ENCODE results near the gene ADGRG4.

The ADGRG4 gene

GRCh38 chrX:136306182-136306581 is 5.4 kb downstream of the ADGRG4 start:
- no peak for DNase-seq

GRCh38 chrX:136307471-136307870 is 6.7 kb downstream of the ADGRG4 start:
- no peak for DNase-seq

DNA sequence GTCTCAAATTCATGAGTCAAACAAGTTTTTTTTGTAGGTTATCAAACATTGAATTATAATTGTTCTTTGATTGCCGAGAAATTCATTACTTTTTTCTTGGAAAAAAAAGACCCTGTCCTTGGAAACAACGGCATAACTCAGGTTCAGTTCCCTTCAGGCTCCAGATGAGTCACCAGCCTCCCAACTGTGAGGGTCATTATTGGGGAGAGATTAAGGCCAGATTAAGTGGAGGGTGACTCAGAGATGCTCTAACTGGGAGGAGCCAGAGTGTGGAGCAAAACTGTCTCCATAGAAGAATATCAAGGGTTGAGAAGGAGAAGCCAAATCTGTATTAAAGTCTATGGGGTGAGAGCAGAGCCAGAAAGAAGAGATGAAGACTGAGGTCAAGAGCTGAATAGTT is 9.6 kb downstream of the ADGRG4 start:
- DNase-seq, result peak; percentile 7

GRCh38 chrX:136318156-136318555 is 17.4 kb downstream of the ADGRG4 start:
- DNase-seq, result no peak

GRCh38 chrX:136318895-136319597 is 18.3 kb downstream of the ADGRG4 start:
- DNase-seq, result peak; percentile 8

DNA sequence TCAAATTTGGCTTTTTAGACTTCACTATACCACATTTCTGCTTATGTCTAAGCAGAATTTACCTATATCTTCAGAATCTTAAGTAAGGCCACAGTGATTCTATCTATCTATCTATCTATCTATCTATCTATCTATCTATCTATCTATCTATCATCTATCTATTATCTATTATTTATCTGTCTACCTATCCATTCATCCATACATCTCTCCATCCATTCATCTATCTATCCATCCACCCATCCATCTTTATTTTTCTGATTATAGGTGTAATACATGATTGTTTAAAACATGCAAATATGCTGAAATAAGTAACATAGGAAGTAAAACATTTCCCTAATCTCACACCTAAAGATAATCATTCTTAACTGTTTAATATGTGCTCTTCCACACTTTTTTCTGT is 18.8 kb downstream of the ADGRG4 start:
- no peak for DNase-seq

DNA sequence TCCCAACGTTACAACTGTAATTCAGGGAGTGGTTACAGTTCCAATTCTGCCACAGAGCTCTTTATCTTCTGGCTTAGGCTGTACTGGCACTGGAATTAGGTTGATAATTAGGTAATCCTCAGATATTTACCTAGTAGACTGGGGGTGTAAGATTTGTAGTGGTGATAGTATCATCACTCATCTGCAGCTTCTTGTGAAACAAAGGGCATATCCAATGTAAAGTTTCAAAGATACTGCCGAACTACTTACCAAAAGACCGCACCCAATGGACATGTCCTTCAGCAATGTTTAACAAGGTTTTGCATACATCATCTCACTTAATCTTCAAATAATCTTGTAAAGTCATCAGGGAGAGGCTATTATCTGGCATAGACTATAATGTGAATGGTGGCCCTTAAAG is 20.8 kb downstream of the ADGRG4 start:
- no peak for DNase-seq

DNA sequence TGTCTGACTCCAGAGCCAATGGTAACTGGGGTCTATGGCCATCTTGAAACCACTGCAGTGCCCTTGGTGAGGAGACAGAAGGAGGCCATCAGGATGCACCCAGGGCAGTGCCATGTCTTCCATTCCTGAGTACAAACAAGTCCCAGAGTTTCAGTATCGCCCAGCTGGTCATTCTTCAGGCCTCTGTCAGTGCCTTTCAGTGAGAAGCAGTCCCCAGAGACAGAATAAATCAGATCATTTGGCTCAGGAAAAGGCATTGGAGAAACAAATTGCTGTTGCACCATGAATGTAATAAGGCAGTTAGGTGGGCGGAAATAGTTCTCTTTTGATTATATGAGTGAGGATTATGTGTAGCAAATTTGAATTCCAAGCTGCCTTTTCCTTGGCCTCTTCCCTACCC is 21.3 kb downstream of the ADGRG4 start:
- DNase-seq, result no peak

GRCh38 chrX:136325377-136325776 is 24.6 kb downstream of the ADGRG4 start:
- DNase-seq, result no peak

DNA sequence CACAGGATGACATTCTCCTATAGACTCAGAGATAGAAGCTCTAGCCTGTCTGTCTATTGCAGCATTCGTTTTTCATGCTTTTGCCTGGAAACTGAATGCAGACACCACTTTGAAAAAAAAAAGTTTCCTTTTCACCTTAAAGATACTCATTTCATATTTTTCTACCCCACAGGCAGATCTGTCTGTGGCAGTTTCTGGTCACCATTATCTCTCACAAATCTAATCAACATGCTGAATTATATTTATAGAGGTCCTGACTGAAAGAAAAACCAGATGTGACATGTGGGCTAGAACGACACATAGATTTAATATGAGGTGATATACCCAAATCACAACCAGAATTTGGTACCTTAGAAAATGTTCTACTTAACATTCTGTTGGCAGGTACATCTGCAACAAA is 28.2 kb downstream of the ADGRG4 start:
- DNase-seq, result no peak

DNA sequence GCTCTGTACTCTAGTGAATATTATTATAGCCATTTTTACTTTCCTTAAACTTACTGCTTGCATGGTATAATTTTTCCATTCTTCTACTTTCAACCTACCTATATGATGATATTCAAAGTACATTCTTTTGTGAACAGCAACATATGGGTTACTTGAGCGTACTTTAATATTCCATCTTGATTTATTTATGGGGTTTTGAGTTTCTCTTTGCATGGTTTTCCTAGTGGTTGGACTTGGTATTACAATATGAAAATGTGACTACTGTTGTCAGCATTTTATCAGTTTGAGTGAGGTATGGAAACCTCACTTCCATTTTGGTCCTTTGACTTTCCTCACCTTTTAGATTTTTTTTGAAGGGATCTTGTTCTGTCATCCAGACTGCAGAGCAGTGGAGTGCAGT is 35.9 kb downstream of the ADGRG4 start:
- peak; percentile 24 for DNase-seq

DNA sequence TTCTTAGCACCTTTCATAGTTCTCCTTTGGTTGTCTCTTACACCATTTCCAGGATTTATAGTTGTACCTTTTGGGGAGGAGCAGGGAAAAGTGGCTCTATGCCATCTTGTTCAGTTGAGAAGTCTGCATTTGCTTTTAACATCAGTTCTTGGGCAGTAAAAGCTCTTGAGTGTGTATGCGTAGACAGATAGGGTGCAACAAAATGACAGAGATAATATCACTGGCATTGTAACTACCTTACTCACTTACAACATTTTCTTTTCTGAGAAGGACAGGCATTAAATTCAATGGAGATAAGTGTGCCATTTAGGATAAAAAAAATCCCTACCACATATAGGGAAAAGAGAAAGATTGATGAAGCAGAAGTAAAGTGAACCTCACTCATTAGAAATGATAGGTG is 38.9 kb downstream of the ADGRG4 start:
- DNase-seq, result no peak

DNA sequence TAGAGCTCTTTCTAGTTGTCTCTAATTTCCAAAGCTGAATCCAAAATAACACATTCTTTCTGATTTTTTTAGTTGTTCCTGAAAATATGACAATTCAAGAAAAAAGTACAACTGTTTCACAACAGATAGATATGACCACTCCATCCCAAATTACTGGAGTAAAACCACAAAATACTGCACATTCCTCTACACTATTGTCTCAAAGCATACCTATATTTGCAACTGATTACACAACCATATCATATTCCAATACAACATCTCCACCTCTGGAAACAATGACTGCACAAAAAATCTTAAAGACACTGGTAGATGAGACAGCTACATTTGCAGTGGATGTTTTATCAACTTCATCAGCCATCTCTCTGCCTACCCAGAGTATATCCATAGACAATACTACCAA is 43.6 kb downstream of the ADGRG4 start:
- DNase-seq, result no peak

DNA sequence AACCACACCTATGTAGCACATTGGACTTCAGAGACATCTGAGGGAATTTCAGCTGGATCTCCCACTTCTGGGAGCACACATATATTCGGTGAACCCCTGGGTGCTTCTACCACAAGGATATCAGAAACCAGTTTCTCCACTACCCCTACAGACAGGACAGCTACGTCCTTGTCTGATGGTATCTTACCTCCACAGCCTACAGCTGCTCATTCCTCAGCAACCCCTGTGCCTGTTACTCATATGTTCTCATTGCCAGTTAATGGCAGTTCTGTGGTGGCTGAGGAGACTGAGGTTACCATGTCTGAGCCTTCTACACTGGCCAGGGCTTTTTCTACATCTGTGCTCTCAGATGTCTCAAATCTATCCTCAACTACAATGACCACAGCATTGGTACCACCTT is 45.7 kb downstream of the ADGRG4 start:
- DNase-seq, result no peak

- DNase-seq, result no peak
These were observed 46.9 kb downstream of the ADGRG4 start for GRCh38 chrX:136347706-136348105.

DNA sequence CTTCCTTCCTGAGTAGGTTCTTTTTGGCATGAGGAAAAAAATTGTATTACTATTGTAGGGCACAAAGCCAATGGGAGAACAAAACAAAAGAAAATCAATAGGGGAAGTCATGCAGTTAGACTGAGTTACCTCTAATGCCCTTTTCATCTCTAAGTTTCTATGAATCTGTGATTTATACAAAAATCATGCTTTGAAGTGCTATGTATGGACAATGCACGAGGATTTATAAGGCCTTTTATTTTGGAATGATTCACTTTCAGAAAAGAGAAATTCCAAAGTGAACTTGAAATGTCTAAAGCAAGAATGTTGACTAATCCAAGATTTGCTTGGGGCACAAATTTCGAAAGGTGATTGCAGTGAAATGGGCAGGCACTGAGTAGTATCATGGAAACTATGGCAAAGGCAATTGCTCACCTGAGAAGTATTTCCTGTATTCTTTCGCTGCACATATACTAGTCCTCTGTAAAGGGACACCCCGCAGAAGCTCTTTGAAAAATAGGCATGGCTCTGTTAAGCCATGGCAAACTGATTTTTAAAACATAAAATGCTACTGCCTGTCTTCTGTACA is 52.8 kb downstream of the ADGRG4 start:
- no peak for DNase-seq

DNA sequence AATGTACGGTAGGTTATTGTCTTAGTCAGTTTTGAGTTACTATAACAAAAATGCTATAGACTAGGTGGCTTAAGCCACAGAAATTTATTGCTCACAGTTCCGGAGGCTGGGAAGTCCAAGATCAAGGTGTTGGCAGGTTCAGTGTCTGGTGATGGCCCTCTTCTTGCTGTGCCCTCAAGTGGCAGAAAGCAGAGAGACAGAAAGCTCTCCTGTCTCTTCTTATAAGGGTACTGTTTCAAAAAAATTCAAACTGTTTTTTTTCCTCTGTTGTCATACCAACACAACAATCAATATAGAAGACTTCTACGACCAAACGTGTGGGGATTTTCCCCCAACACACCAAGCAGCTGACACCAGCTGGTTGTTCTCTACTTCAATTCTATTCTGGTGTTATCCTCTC is 53.4 kb downstream of the ADGRG4 start:
- no peak for DNase-seq

DNA sequence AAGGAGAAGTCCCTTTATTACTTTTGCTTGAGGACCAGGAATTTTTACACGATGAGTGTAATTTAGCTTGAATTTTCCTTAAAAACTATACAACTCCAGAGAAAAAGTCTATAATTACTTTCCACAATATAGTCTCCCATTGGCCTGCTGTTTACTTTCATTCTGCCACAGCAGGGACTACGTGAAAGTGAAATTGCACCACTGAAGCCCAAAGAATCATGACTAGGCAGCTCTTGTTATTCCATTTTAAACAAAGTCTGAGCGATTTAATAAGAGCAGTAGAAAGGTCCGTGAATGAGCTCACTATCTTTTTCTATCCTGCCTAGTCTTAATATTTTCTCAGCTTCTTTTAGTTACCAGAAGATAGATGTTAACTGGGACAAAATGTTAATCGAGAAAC is 68.6 kb downstream of the ADGRG4 start:
- no peak for DNase-seq

GRCh38 chrX:136376713-136377112 is 76.0 kb downstream of the ADGRG4 start:
- no peak for DNase-seq

DNA sequence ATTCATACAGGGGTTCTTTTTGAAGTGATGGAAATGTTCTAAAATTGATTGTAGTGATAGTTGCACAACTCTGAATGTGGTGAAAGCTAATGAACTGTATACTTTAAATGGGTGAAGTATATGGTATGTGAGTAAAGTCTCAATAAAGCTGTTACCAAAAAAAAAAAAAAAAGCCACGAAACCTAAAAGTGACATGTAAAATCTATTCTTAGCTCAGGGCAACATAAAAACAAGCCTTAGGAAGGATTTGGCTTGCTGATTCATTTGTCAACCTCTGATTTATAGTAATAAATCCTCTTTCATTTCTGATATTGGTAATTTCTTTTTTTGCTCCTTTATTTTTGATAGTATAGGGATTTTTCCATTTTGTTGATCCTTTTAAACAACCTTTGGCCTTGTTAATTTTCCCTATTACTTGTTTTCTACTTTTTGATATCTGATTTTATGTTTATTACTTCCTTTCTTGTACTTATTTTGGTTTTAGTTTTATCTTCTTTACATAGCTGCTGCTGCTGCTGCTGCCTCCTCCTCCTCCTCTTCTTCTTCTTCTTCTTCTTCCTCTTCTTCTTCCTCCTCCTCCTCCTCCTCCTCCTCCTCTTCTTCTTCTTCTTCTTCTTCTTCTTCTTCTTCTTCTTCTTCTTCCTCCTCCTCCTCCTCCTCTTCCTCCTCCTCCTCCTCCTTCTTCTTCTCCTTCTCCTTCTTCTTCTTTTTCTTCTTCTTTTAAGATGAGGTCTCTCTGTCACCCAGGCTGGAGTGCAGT is 79.4 kb downstream of the ADGRG4 start:
- DNase-seq, result no peak

- DNase-seq, result peak; percentile 30
These were observed 85.4 kb downstream of the ADGRG4 start for GRCh38 chrX:136386173-136386572.

- DNase-seq, result peak; percentile 77
These were observed 86.1 kb downstream of the ADGRG4 start for GRCh38 chrX:136386826-136387225.

DNA sequence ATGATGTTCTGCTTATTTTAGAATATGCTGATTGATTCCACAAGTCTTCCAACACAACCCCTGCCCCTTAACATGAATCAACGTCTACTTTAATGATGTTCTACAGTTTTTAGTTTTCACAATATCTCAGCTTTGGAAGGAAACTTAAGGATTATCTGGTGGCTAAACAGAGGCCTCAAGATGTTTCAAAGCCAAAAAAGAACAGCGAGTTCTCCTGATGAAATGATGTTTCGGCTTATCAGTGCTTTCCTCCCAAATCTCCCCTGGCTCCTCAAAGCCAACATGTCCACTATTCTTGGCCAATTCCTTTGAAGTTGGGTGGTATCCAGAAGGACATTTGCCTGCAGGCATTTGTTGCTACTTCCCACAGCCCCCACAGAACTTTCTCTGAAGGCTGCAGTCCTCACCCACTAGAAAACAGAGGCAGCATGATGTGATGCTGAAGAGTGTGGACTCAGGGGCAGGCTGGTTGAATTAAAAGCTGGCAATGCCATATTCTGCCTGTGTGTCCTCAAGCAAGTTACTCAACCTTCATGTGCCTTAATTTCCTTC is 87.3 kb downstream of the ADGRG4 start:
- no peak for DNase-seq

DNA sequence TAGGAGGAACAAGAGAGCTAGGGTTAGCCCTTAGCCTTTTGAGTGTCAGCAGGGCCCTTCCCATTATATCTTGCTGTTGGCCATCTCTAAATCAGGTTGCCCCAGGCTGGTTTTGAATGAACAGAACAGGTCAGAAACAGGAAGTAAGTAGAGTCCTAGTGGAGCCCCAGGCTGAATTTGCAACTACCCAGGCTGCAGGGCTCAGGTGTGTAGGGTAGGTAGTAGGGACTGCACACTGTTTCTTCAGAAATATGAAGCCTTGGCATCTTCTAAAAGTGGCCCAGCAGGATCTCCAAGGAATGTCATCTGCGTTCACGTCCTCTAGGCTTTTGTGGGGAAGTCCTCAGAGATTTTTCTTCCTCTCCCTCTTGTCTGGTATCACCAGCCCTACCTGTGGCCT is 90.2 kb downstream of the ADGRG4 start:
- DNase-seq, result no peak
